K562 (cell line): ENCODE results near the gene COL16A1. TPM values are rescaled to one million over a fixed set of nuclear protein-coding genes. Genes with fewer than 3 reads are reported as not detected.

Source experiments
- BRD4 ChIP-seq: fragments of 200-600 bp; sonication (generic); IDR thresholded peaks from 2 replicates; pipeline ENCODE4 v1.6.1; 2017; ENCODE audit warnings: inconsistent platforms
- CHCHD3 ChIP-seq: fragments of 250-450 bp; sonication (Bioruptor Pico); IDR thresholded peaks from 2 replicates; pipeline ENCODE4 v2.1.2; 2022; ENCODE audit warnings: mild to moderate bottlenecking
- CTCFL ChIP-seq: IDR thresholded peaks from 2 replicates; pipeline ENCODE4 v1.6.1; 2011; ENCODE audit warnings: borderline replicate concordance, low read depth, mild to moderate bottlenecking, moderate library complexity, low read length; ENCODE audit not compliant: insufficient read depth, poor library complexity, severe bottlenecking
- FOXP4 ChIP-seq: sonication (generic); formaldehyde crosslinking; IDR thresholded peaks from 2 replicates; pipeline ENCODE4 v1.8.0; 2022; ENCODE audit warnings: mild to moderate bottlenecking, missing genetic modification reagents, borderline replicate concordance
- HDAC2 ChIP-seq: fragments of 450-650 bp; IDR thresholded peaks from 2 replicates; pipeline ENCODE4 v1.6.1; 2016; ENCODE audit warnings: mild to moderate bottlenecking
- HMGN3 ChIP-seq: IDR thresholded peaks from 2 replicates; pipeline ENCODE4 v1.6.1; 2011; ENCODE audit warnings: borderline replicate concordance, low read depth, mild to moderate bottlenecking, mixed read lengths, low read length; ENCODE audit not compliant: insufficient read length; ENCODE audit errors: extremely low read depth
- HMGXB4 ChIP-seq: sonication (generic); formaldehyde crosslinking; IDR thresholded peaks from 2 replicates; pipeline ENCODE4 v1.8.1; 2023; ENCODE audit warnings: mild to moderate bottlenecking, missing genetic modification reagents
- MYBL2 ChIP-seq, 2 experiments: fragments of 450-650 bp in 1 of 2; sonication (generic) in 1 of 2; formaldehyde crosslinking in 1 of 2; IDR thresholded peaks; 2 replicates each; pipeline versions ENCODE4 v1.6.1 to v1.8.1; 2017 to 2022; ENCODE audit warnings: borderline replicate concordance in 1 of 2, inconsistent platforms in 1 of 2, low read depth in 1 of 2, mild to moderate bottlenecking in 1 of 2, missing genetic modification reagents in 1 of 2, moderate library complexity in 1 of 2
- NR3C1 ChIP-seq: sonication (generic); formaldehyde crosslinking; IDR thresholded peaks from 2 replicates; pipeline ENCODE4 v1.8.1; 2022; ENCODE audit warnings: missing genetic modification reagents
- PYGO2 ChIP-seq: fragments of 450-650 bp; IDR thresholded peaks from 2 replicates; pipeline ENCODE4 v1.6.1; 2016; ENCODE audit warnings: mild to moderate bottlenecking, missing genetic modification characterization, moderate library complexity, missing compliant biosample characterization
- RBFOX2 ChIP-seq: fragments of 200-400 bp; formaldehyde crosslinking; IDR thresholded peaks from 2 replicates; pipeline ENCODE4 v1.6.1; 2017; ENCODE audit warnings: low read depth, mild to moderate bottlenecking, low read length, moderate library complexity
- TCF15 ChIP-seq: fragments of 250-450 bp; sonication (Bioruptor Pico); IDR thresholded peaks from 2 replicates; pipeline ENCODE4 v1.8.0; 2022; ENCODE audit warnings: moderate library complexity, mild to moderate bottlenecking, inconsistent platforms
- ZBTB26 ChIP-seq: fragments of 450-650 bp; formaldehyde crosslinking; IDR thresholded peaks from 2 replicates; pipeline ENCODE4 v1.4.0; 2022; ENCODE audit warnings: missing genetic modification characterization
- ZBTB49 ChIP-seq: sonication (generic); formaldehyde crosslinking; IDR thresholded peaks from 2 replicates; pipeline ENCODE4 v1.8.0; 2022; ENCODE audit warnings: missing genetic modification reagents, mild to moderate bottlenecking, borderline replicate concordance
- ZNF41 ChIP-seq: fragments of 250-450 bp; sonication (Bioruptor Pico); conservative IDR thresholded peaks from 2 replicates; pipeline ENCODE4 v1.4.0; 2020; ENCODE audit warnings: mild to moderate bottlenecking
- polyA plus RNA-seq, 8 experiments: library from polyadenylated mRNA; depleted of rRNA in 4 of 8; stranded (reverse) in 5 of 8; unstranded in 3 of 8; fragments of >200 nt; fragmentation: Nextera tagmentation in 2 of 8; fragmentation: Illumina TruSeq in 1 of 8; extraction: Ambion mirVana in 2 of 8; extraction: Trizol in 1 of 8; gene quantifications; 2 replicates each; pipeline versions ENCODE4 v1.2.1 to v1.2.3, GENCODE V29; 2011 to 2014; ENCODE audit warnings: inconsistent platforms in 1 of 8, missing spikeins in 1 of 8
- total RNA-seq, 7 experiments: library from RNA; depleted of rRNA in 6 of 7; stranded (reverse); fragments of >200 nt in 6 of 7; fragmentation: Illumina TruSeq in 2 of 7; extraction: Trizol in 2 of 7; gene quantifications; 2 replicates each; pipeline versions ENCODE4 v1.2.1 to v1.2.3, GENCODE V29; 2011 to 2021; ENCODE audit warnings: low replicate concordance in 1 of 7

COL16A1 gene
- total and polyA plus RNA-seq, 9 of the 15 experiments (the other 6 are each of a cell fraction or from before 2014, with no cell fraction given): 0.11 to 0.60 (median 0.11) TPM; not detected in 6

- TF ChIP-seq HDAC2: 0 out of 2 replicates have a peak, but pooled peaks have one; percentile 43
- no peak for TF ChIP-seq ZBTB49 (CRISPR knock-in tag)
- TF ChIP-seq RBFOX2: no peak
- no peak for TF ChIP-seq PYGO2 (tag)
- no peak for TF ChIP-seq CHCHD3 (CRISPR knock-in tag)
- no peak for TF ChIP-seq TCF15
- no peak for TF ChIP-seq MYBL2 (IDR thresholded peaks at IDR 0.05; ENCODE audit: low read depth)
- no peak for TF ChIP-seq MYBL2 (CRISPR knock-in tag; IDR thresholded peaks at IDR 0.05; ENCODE audit: borderline replicate concordance)
- TF ChIP-seq ZNF41: no peak
- no peak for TF ChIP-seq CTCFL
- no peak for TF ChIP-seq HMGN3
- TF ChIP-seq FOXP4: no peak
- TF ChIP-seq ZBTB26 (CRISPR knock-in tag): no peak
- TF ChIP-seq NR3C1 (CRISPR knock-in tag): no peak
- TF ChIP-seq BRD4: no peak
- no peak for TF ChIP-seq HMGXB4
Observed at GRCh38 chr1:31694069-31694963, 9.5 kb downstream of the COL16A1 start (continued).
